Liver (tissue), 9 donors: ENCODE data around the gene STK40. TPM values are rescaled to one million over a fixed set of nuclear protein-coding genes. Genes with fewer than 3 reads are reported as not detected.

Experiments used
- DNase-seq: peaks from one replicate; pipeline ENCODE4 v3.0.0-alpha.2; 2017; ENCODE audit warnings: low spot score
- H3K27ac ChIP-seq, 2 donors: one replicate each; pipeline ENCODE4 v1.7.0; 2013; ENCODE audit warnings: inconsistent platforms in 2 of 2, low read length in 2 of 2, control low read depth in 1 of 2, low read depth in 1 of 2, mild to moderate bottlenecking in 1 of 2
- H3K27me3 ChIP-seq, 4 donors: one replicate each; pipeline versions ENCODE4 v1.6.1 to v1.7.0; 2013; ENCODE audit warnings: low read length in 3 of 4, inconsistent platforms in 1 of 4, mild to moderate bottlenecking in 1 of 4, moderate library complexity in 1 of 4; ENCODE audit not compliant: control insufficient read depth in 4 of 4, insufficient read depth in 4 of 4
- H3K36me3 ChIP-seq, 4 donors: one replicate each; pipeline versions ENCODE4 v1.6.1 to v1.7.0; 2013; ENCODE audit warnings: low read length in 3 of 4, mild to moderate bottlenecking in 3 of 4, low read depth in 1 of 4, moderate library complexity in 1 of 4; ENCODE audit not compliant: control insufficient read depth in 4 of 4, insufficient read depth in 3 of 4
- H3K4me1 ChIP-seq, 4 donors: one replicate each; pipeline versions ENCODE4 v1.6.1 to v1.7.0; 2013; ENCODE audit warnings: low read length in 3 of 4, mild to moderate bottlenecking in 3 of 4, moderate library complexity in 1 of 4; ENCODE audit not compliant: control insufficient read depth in 4 of 4, insufficient read depth in 4 of 4
- H3K4me3 ChIP-seq, 3 donors: one replicate each; pipeline versions ENCODE4 v1.6.1 to v1.7.0; 2013; ENCODE audit warnings: low read length in 3 of 3, control low read depth in 1 of 3, low read depth in 1 of 3, mild to moderate bottlenecking in 1 of 3
- H3K9ac ChIP-seq, 2 donors: one replicate each; pipeline ENCODE4 v1.7.0; 2013; ENCODE audit warnings: low read length in 2 of 2, mild to moderate bottlenecking in 2 of 2, moderate library complexity in 2 of 2, control low read depth in 1 of 2, low read depth in 1 of 2
- H3K9me3 ChIP-seq, 4 donors: one replicate each; pipeline versions ENCODE4 v1.6.1 to v1.7.0; 2013; ENCODE audit warnings: low read length in 3 of 4; ENCODE audit not compliant: control insufficient read depth in 4 of 4
- EGR1 ChIP-seq, 2 donors: IDR thresholded peaks; 2 replicates each; pipeline ENCODE4 v1.6.1; 2016 to 2018; ENCODE audit warnings: antibody characterized with exemption in 2 of 2, low read depth in 2 of 2
- FOXA2 ChIP-seq: IDR thresholded peaks from 2 replicates; pipeline ENCODE4 v1.6.1; 2016; ENCODE audit warnings: antibody characterized with exemption
- GABPA ChIP-seq, 2 donors: IDR thresholded peaks in 1 of 2; conservative IDR thresholded peaks in 1 of 2; 2 replicates each; pipeline ENCODE4 v1.6.1; 2016; ENCODE audit warnings: antibody characterized with exemption in 2 of 2, mild to moderate bottlenecking in 1 of 2, moderate library complexity in 1 of 2
- HNF4A ChIP-seq, 2 donors: conservative IDR thresholded peaks; 2 replicates each; pipeline ENCODE4 v1.6.1; 2016; ENCODE audit warnings: antibody characterized with exemption in 2 of 2, mild to moderate bottlenecking in 2 of 2
- NR2F2 ChIP-seq: IDR thresholded peaks from 2 replicates; pipeline ENCODE4 v1.6.1; 2016; ENCODE audit warnings: antibody characterized with exemption
- RAD21 ChIP-seq, 2 donors: IDR thresholded peaks; 2 replicates each; pipeline ENCODE4 v1.6.1; 2016; ENCODE audit warnings: antibody characterized with exemption in 2 of 2, mild to moderate bottlenecking in 2 of 2
- RXRA ChIP-seq, 2 donors: IDR thresholded peaks; 2 replicates each; pipeline ENCODE4 v1.6.1; 2017 to 2018; ENCODE audit warnings: antibody characterized with exemption in 2 of 2, mild to moderate bottlenecking in 1 of 2
- SP1 ChIP-seq: IDR thresholded peaks from 2 replicates; pipeline ENCODE4 v1.6.1; 2018; ENCODE audit warnings: antibody characterized with exemption, mild to moderate bottlenecking
- TAF1 ChIP-seq: conservative IDR thresholded peaks from 2 replicates; pipeline ENCODE4 v1.6.1; 2016; ENCODE audit warnings: antibody characterized with exemption, mild to moderate bottlenecking
- YY1 ChIP-seq: IDR thresholded peaks from 2 replicates; pipeline ENCODE4 v1.6.1; 2016; ENCODE audit warnings: antibody characterized with exemption, mild to moderate bottlenecking
- ZBTB33 ChIP-seq: IDR thresholded peaks from 2 replicates; pipeline ENCODE4 v1.6.1; 2016; ENCODE audit warnings: antibody characterized with exemption
- WGBS: extraction: QIAGEN DNeasy Blood & Tissue Kit; methylation state at CpG from one replicate; pipeline ENCODE4 v1.1.7; 2013; 5-methylcytosine and 5-hydroxymethylcytosine counted together
- polyA plus RNA-seq, 2 donors: library from polyadenylated mRNA; stranded (reverse) in 1 of 2; unstranded in 1 of 2; fragments of 200-250 nt in 1 of 2; fragments of >200 nt in 1 of 2; fragmentation: Nextera tagmentation in 1 of 2; extraction: Ambion mirVana in 1 of 2; gene quantifications; one replicate each; pipeline versions ENCODE4 v1.2.1 to v1.2.3, GENCODE V29; 2013 to 2015
- total RNA-seq, 2 donors: library from RNA; depleted of rRNA; stranded (reverse); fragments of >200 nt; gene quantifications; one replicate each; pipeline ENCODE4 v1.2.3, GENCODE V29; 2014
- TF ChIP-seq, protein P1 (sequence below): IDR thresholded peaks from 2 replicates; pipeline ENCODE4 v1.6.1; 2016; ENCODE audit warnings: antibody characterized with exemption, mild to moderate bottlenecking
- donor health status: healthy.
- donor health status: healthy.
- donor health status: healthy.
- donor health status: healthy.
- donor health status: healthy.

STK40 gene
- total and polyA plus RNA-seq, 4 donors: 13.0 to 26.8 (median 21.9) TPM

DNA sequence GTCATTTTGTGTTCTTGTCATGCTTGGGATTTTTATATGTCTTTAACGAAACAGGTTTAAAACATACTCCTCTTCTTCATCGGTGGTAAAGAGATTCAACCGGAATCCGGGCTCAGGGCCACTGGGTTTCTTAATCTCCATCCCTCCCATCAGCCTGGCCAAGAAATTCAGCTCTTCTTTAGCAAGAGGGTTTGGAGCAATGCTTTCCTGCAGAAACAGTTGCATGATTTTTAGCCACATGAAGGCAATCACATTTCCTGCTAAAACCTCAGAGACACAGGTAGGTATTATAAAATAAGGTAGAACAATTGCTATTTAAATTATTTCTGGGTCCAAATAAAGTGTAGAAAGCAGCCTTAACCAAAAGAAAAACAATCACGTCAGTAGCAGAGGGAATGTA lies 34.7 kb upstream of the STK40 start:
- TF ChIP-seq SP1 (no peak), YY1 (no peak), RXRA (IDR thresholded peaks at IDR 0.05) (no peak), GABPA (IDR thresholded peaks at IDR 0.05 in 1 of 2, conservative IDR thresholded peaks at IDR 0.05 in 1 of 2) (no peak), RAD21 (IDR thresholded peaks at IDR 0.05) (no peak), TAF1 (no peak)
- TF ChIP-seq, protein P1, sequence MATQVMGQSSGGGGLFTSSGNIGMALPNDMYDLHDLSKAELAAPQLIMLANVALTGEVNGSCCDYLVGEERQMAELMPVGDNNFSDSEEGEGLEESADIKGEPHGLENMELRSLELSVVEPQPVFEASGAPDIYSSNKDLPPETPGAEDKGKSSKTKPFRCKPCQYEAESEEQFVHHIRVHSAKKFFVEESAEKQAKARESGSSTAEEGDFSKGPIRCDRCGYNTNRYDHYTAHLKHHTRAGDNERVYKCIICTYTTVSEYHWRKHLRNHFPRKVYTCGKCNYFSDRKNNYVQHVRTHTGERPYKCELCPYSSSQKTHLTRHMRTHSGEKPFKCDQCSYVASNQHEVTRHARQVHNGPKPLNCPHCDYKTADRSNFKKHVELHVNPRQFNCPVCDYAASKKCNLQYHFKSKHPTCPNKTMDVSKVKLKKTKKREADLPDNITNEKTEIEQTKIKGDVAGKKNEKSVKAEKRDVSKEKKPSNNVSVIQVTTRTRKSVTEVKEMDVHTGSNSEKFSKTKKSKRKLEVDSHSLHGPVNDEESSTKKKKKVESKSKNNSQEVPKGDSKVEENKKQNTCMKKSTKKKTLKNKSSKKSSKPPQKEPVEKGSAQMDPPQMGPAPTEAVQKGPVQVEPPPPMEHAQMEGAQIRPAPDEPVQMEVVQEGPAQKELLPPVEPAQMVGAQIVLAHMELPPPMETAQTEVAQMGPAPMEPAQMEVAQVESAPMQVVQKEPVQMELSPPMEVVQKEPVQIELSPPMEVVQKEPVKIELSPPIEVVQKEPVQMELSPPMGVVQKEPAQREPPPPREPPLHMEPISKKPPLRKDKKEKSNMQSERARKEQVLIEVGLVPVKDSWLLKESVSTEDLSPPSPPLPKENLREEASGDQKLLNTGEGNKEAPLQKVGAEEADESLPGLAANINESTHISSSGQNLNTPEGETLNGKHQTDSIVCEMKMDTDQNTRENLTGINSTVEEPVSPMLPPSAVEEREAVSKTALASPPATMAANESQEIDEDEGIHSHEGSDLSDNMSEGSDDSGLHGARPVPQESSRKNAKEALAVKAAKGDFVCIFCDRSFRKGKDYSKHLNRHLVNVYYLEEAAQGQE: no peak
- DNase-seq: no peak
- Histone ChIP-seq H3K27ac (no peak overlapping the region), H3K36me3 (peaks cover 0 to 2% (median under 1%) of the 10 kb centered on the region in 4 donors), H3K27me3 (no peaks in the 10 kb centered on the region), H3K4me3 (no peak overlapping the region), H3K4me1 (peaks cover 0 to 4% (median 2%) of the 10 kb centered on the region in 4 donors), H3K9ac (no peak overlapping the region), H3K9me3 (no peaks in the 10 kb centered on the region)
- 32% methylated on average over 5 of the region's 5 CpGs for WGBS

- no peak for DNase-seq
- TF ChIP-seq HNF4A (conservative IDR thresholded peaks at IDR 0.05) (no peak), YY1 (no peak), ZBTB33 (no peak), RAD21 (IDR thresholded peaks at IDR 0.05) (no peak), NR2F2 (no peak), FOXA2 (no peak), EGR1 (IDR thresholded peaks at IDR 0.05; ENCODE audit: low read depth in 2 of 2) (no peak)
- TF ChIP-seq, protein P1: no peak
- Histone ChIP-seq H3K4me3 (no peak overlapping the region), H3K9ac (no peak overlapping the region), H3K4me1 (peaks cover 0 to 4% (median 2%) of the 10 kb centered on the region in 4 donors), H3K27me3 (no peaks in the 10 kb centered on the region), H3K36me3 (peaks cover 0 to 2% (median under 1%) of the 10 kb centered on the region in 4 donors), H3K9me3 (no peaks in the 10 kb centered on the region), H3K27ac (no peak overlapping the region)
- WGBS: 91% methylated on average over 4 of the region's 4 CpGs
Observed at GRCh38 chr1:36419569-36419968, 33.8 kb upstream of the STK40 start.
